GM12891 (cell line): ENCODE measurements around the gene ALK.

Experiments used
- DNase-seq: peaks from one replicate; pipeline ENCODE4 v3.0.0; 2011; ENCODE audit warnings: low spot score; ENCODE audit not compliant: insufficient read length
- FAIRE-seq: peaks from 2 replicates; lab custom pipeline; 2011; peaks lifted over from hg19 to GRCh38; lab: Jason Lieb, UNC
- PAX5 ChIP-seq: IDR thresholded peaks from 2 replicates; pipeline ENCODE4 v1.6.1; 2011; ENCODE audit warnings: low read length, moderate library complexity, mild to moderate bottlenecking; ENCODE audit not compliant: insufficient read depth, severe bottlenecking
- POLR2A ChIP-seq: IDR thresholded peaks from 2 replicates; pipeline ENCODE4 v1.6.1; 2011; ENCODE audit warnings: low read depth, low read length, control low read depth
- POLR2AphosphoS5 ChIP-seq: IDR thresholded peaks from 2 replicates; pipeline ENCODE4 v1.6.1; 2011; ENCODE audit warnings: low read depth, low read length, control low read depth
- POU2F2 ChIP-seq: IDR thresholded peaks from 2 replicates; pipeline ENCODE4 v1.6.1; 2011; ENCODE audit warnings: low read depth, mild to moderate bottlenecking, control low read depth, low read length, moderate library complexity
- SPI1 ChIP-seq: IDR thresholded peaks from 2 replicates; pipeline ENCODE4 v1.6.1; 2011; ENCODE audit warnings: low read depth, low read length, control low read depth
- TAF1 ChIP-seq: IDR thresholded peaks from 2 replicates; pipeline ENCODE4 v1.6.1; 2011; ENCODE audit warnings: low read depth, low read length, control low read depth

ALK gene

GRCh38 chr2:29376541-29376940 lies 544.8 kb downstream of the ALK start:
- DNase-seq (no peak), FAIRE-seq (no peak)
- no peak for TF ChIP-seq POLR2AphosphoS5
- no peak for TF ChIP-seq POLR2A
- TF ChIP-seq PAX5, result no peak
- no peak for TF ChIP-seq TAF1
- TF ChIP-seq POU2F2, result no peak
- TF ChIP-seq SPI1, result no peak

- TF ChIP-seq POU2F2, result no peak
- no peak for TF ChIP-seq SPI1
- no peak for TF ChIP-seq POLR2AphosphoS5
- TF ChIP-seq PAX5, result no peak
- TF ChIP-seq TAF1, result no peak
- TF ChIP-seq POLR2A, result no peak
- DNase-seq (no peak), FAIRE-seq (no peak)
Observed at GRCh38 chr2:29375843-29376242, 545.5 kb downstream of the ALK start.

- FAIRE-seq, result no peak
Observed at GRCh38 chr2:29374823-29375222, 546.6 kb downstream of the ALK start.

GRCh38 chr2:29373870-29374269 lies 547.5 kb downstream of the ALK start:
- TF ChIP-seq SPI1, result no peak
- no peak for TF ChIP-seq POLR2A
- no peak for TF ChIP-seq POLR2AphosphoS5
- no peak for FAIRE-seq
- no peak for DNase-seq

More at GRCh38 chr2:29374823-29375222, 546.6 kb downstream of the ALK start:
- no peak for DNase-seq
- TF ChIP-seq TAF1, result no peak
- TF ChIP-seq PAX5, result no peak
- TF ChIP-seq POU2F2, result no peak

- TF ChIP-seq PAX5, result no peak
- FAIRE-seq, result no peak
- DNase-seq, result no peak
Observed at GRCh38 chr2:29372185-29372584, 549.2 kb downstream of the ALK start.

- TF ChIP-seq POU2F2 (no peak), TAF1 (no peak)
- DNase-seq (no peak), FAIRE-seq (no peak)
Observed at GRCh38 chr2:29370581-29371125, 550.7 kb downstream of the ALK start.

- FAIRE-seq, result no peak
- no peak for DNase-seq
- no peak for TF ChIP-seq POLR2AphosphoS5
- no peak for TF ChIP-seq POU2F2
- no peak for TF ChIP-seq PAX5
- TF ChIP-seq TAF1, result no peak
- TF ChIP-seq POLR2A, result no peak
- TF ChIP-seq SPI1, result no peak
Observed at GRCh38 chr2:29370173-29370572, 551.2 kb downstream of the ALK start.

- no peak for DNase-seq
- no peak for FAIRE-seq
- TF ChIP-seq TAF1, result no peak
- TF ChIP-seq POLR2AphosphoS5, result no peak
- no peak for TF ChIP-seq PAX5
- no peak for TF ChIP-seq SPI1
Observed at GRCh38 chr2:29368659-29369040, 552.7 kb downstream of the ALK start.

GRCh38 chr2:29367986-29368658 lies 553.3 kb downstream of the ALK start:
- TF ChIP-seq POU2F2 (no peak), POLR2A (no peak), TAF1 (no peak), PAX5 (no peak), SPI1 (no peak)
- FAIRE-seq (no peak), DNase-seq (no peak)

- no peak for DNase-seq
- no peak for TF ChIP-seq POU2F2
- TF ChIP-seq POLR2A, result no peak
- no peak for TF ChIP-seq POLR2AphosphoS5
- no peak for TF ChIP-seq PAX5
- TF ChIP-seq SPI1, result no peak
- no peak for TF ChIP-seq TAF1
- no peak for FAIRE-seq
Observed at GRCh38 chr2:29363111-29363510, 558.3 kb downstream of the ALK start.

- no peak for FAIRE-seq
- TF ChIP-seq POLR2A (no peak), PAX5 (no peak), POU2F2 (no peak), SPI1 (no peak), POLR2AphosphoS5 (no peak), TAF1 (no peak)
- no peak for DNase-seq
Observed at GRCh38 chr2:29361231-29361630, 560.2 kb downstream of the ALK start.
